LNCAP (cell line): ENCODE results near the gene HOXB4.

ENCODE experiments used
- TF ChIP-seq, protein P1 (sequence below): fragments of 450-650 bp; IDR thresholded peaks from 2 replicates; pipeline ENCODE4 v1.5.1; 2017; ENCODE audit warnings: mild to moderate bottlenecking

The HOXB4 gene

GRCh38 chr17:48567646-48568354 lies 10.3 kb downstream of the HOXB4 start:
- TF ChIP-seq, protein P1, sequence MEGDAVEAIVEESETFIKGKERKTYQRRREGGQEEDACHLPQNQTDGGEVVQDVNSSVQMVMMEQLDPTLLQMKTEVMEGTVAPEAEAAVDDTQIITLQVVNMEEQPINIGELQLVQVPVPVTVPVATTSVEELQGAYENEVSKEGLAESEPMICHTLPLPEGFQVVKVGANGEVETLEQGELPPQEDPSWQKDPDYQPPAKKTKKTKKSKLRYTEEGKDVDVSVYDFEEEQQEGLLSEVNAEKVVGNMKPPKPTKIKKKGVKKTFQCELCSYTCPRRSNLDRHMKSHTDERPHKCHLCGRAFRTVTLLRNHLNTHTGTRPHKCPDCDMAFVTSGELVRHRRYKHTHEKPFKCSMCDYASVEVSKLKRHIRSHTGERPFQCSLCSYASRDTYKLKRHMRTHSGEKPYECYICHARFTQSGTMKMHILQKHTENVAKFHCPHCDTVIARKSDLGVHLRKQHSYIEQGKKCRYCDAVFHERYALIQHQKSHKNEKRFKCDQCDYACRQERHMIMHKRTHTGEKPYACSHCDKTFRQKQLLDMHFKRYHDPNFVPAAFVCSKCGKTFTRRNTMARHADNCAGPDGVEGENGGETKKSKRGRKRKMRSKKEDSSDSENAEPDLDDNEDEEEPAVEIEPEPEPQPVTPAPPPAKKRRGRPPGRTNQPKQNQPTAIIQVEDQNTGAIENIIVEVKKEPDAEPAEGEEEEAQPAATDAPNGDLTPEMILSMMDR = no peak

GRCh38 chr17:48567209-48567608 lies 10.9 kb downstream of the HOXB4 start:
- TF ChIP-seq, protein P1 = no peak

- TF ChIP-seq, protein P1 = no peak
Observed at GRCh38 chr17:48566717-48567116, 11.4 kb downstream of the HOXB4 start.

- TF ChIP-seq, protein P1 = no peak
Observed at GRCh38 chr17:48565925-48566710, 12.0 kb downstream of the HOXB4 start.

DNA sequence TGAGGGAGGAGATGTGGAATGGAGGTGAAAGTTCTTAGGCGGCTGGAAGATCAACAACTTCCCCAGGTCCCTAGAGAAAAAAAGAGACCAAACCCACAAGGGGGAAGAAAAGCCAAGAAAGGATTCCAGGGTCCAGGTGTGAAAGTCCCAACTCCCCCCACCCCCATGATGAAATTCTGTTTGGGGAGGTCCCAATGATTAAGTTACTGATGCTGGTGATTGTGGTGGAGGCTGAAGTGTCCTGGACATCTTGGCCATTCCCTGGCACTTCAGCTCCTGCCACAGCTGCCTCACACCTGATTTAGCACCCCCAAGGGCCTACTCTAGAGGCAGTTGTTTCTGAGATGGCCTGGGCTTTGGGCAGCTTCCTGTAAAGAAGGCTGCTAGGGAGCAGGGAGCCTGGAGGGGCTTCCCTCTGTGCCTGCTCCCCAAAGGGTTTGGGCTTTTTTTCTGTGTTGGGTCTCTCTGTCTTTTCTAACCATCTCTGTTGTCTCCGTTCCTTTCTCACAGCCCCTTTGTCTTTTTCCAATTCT lies 13.1 kb downstream of the HOXB4 start:
- TF ChIP-seq, protein P1 = no peak

- TF ChIP-seq, protein P1 = no peak
Observed at GRCh38 chr17:48564188-48565021, 13.7 kb downstream of the HOXB4 start.

DNA sequence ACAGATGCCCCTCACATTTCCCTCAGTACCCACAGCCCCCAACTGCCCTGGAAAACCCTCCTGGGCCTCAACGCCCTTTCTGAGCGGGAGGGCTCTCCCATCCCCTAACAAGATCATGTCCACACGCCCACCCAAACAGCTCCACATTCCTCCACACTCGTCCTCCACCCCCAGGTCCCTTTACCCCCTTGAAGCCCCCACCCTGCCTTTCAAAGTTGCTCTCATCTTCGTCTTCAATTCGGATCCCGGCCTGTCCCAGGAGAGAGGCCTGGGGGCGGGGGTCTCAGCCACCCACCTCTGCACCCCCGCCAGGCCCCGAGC lies 14.3 kb downstream of the HOXB4 start:
- TF ChIP-seq, protein P1 = no peak
